Stimulated activated naive B cell treated with anti-CD40 and anti-IgM and Interleukin-4, amounts not matched to agents 10 μg/mL and 1 μg/mL and 100 μg/mL, for 72 hours (primary cell): ENCODE results near the gene KRTAP5-8.
"Not testable (repeated sequence)": the region's sequence is repeated elsewhere in the genome, so short reads cannot be mapped to it uniquely, and the experiment has no call there.

Source experiments
- ATAC-seq, 2 donors: fragments of 150-1000 bp; cut with Tn5 transposase; replicated peaks; 2 replicates each; pipeline ENCODE4 v1.10.0; 2021; ENCODE audit warnings: moderate library complexity in 1 of 2
- DNase-seq: peaks from one replicate; pipeline ENCODE4 v3.0.0; 2021
- H3K27ac Mint-ChIP-seq: one replicate; pipeline ENCODE4 v1.8.0; 2022; ENCODE audit warnings: mild to moderate bottlenecking, mixed read lengths
- H3K27me3 Mint-ChIP-seq, 2 donors: one replicate each; pipeline ENCODE4 v1.8.0; 2022; ENCODE audit warnings: mixed read lengths in 2 of 2
- H3K36me3 Mint-ChIP-seq, 2 donors: one replicate each; pipeline ENCODE4 v1.8.0; 2022; ENCODE audit warnings: mixed read lengths in 2 of 2, mild to moderate bottlenecking in 1 of 2
- H3K4me1 Mint-ChIP-seq, 2 donors: one replicate each; pipeline ENCODE4 v1.8.0; 2022; ENCODE audit warnings: mixed read lengths in 2 of 2, mild to moderate bottlenecking in 1 of 2
- H3K4me3 Mint-ChIP-seq, 2 donors: one replicate each; pipeline ENCODE4 v1.8.0; 2022; ENCODE audit warnings: mild to moderate bottlenecking in 2 of 2, mixed read lengths in 2 of 2, moderate library complexity in 1 of 2
- H3K9me3 Mint-ChIP-seq, 2 donors: one replicate each; pipeline ENCODE4 v1.8.0; 2022; ENCODE audit warnings: mixed read lengths in 2 of 2, mild to moderate bottlenecking in 1 of 2

KRTAP5-8 gene

DNA sequence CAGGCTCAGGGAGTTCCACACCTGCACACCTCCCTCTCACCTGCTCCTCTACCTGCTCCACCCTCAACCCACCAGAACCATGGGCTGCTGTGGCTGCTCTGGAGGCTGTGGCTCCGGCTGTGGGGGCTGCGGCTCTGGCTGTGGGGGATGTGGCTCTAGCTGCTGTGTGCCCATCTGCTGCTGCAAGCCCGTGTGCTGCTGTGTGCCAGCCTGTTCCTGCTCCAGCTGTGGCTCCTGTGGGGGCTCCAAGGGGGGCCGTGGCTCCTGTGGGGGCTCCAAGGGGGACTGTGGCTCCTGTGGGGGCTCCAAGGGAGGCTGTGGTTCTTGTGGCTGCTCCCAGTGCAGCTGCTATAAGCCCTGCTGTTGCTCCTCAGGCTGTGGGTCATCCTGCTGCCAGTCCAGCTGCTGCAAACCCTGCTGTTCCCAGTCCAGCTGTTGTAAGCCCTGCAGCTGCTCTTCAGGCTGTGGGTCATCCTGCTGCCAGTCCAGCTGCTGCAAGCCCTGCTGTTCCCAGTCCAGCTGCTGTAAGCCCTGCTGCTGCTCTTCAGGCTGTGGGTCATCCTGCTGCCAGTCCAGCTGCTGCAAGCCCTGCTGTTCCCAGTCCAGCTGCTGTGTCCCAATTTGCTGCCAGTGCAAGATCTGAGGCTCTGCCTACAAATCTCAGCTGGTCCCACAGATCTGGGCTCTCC, at the start of gene KRTAP5-8:
KRTAP5-8 (plus strand) TSS at position 49 of the 689 bp plus-strand sequence; CDS start at position 80, 31 bp downstream.
- H3K27me3 Mint-ChIP-seq, DNase-seq, ATAC-seq, H3K27ac Mint-ChIP-seq, H3K4me3 Mint-ChIP-seq, H3K4me1 Mint-ChIP-seq: not testable (repeated sequence)
- H3K36me3 Mint-ChIP-seq = peaks cover 7 to 14% of the 10 kb centered on the region in 2 donors
- H3K9me3 Mint-ChIP-seq = peaks cover 6 to 11% of the 10 kb centered on the region in 2 donors

- peak in 1 of 2 donors; percentile 15 for ATAC-seq
Measured at GRCh38 chr11:71488681-71489270, 49.0 kb upstream of the KRTAP5-8 start.

DNA sequence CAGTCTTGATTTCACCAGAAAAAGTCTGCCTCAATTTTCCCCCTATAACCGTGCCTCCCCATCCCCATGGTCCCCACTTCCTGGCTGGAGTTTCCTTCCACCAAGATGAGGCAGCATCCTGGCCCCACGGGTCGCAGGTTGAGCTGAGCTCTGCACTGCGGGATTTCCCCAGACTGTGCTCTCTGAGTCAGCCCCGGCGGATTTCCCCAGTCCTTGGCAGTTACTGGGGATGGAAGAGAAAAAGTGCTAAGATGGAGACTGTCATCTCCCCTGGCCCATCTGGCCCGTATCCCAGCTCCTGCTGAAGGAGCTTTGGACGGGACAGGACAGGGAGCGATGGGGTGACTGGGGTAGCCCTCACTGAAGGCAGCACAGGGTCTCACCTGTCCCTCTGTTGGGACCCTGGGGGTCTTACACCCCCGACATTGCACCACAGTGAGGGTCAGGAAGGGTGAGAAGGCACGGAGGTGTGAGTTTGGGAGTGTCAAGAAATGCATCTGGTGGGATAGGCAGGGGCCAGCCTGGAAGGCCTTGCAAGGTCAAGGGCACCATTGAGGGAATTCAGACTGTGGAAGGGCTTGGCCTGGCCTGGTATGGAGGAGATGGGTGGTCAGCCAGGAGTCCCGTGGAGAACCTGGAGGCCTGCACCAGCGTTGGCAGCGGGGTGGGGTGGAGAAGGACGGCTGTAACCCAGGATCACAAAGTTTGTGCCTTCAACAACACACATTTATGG, 48.3 kb upstream of the KRTAP5-8 start:
- H3K9me3 Mint-ChIP-seq = no peaks in the 10 kb centered on the region
- H3K4me3 Mint-ChIP-seq = no peak overlapping the region
- ATAC-seq (peak; percentile 79 to 97), DNase-seq (peak; percentile 49)
- peak overlapping the region; percentile 86 for H3K27ac Mint-ChIP-seq
- no peaks in the 10 kb centered on the region for H3K27me3 Mint-ChIP-seq
- H3K36me3 Mint-ChIP-seq = peaks cover 66 to 85% of the 10 kb centered on the region in 2 donors
- H3K4me1 Mint-ChIP-seq = peaks cover 17 to 18% of the 10 kb centered on the region in 2 donors

More at GRCh38 chr11:71488681-71489270, 49.0 kb upstream of the KRTAP5-8 start:
- DNase-seq = no peak
- Mint-ChIP-seq H3K9me3 (no peaks in the 10 kb centered on the region), H3K27me3 (no peaks in the 10 kb centered on the region), H3K4me1 (peaks cover 17 to 18% of the 10 kb centered on the region in 2 donors), H3K36me3 (peaks cover 68 to 86% of the 10 kb centered on the region in 2 donors), H3K4me3 (no peak overlapping the region), H3K27ac (peak overlapping the region; percentile 83)

DNA sequence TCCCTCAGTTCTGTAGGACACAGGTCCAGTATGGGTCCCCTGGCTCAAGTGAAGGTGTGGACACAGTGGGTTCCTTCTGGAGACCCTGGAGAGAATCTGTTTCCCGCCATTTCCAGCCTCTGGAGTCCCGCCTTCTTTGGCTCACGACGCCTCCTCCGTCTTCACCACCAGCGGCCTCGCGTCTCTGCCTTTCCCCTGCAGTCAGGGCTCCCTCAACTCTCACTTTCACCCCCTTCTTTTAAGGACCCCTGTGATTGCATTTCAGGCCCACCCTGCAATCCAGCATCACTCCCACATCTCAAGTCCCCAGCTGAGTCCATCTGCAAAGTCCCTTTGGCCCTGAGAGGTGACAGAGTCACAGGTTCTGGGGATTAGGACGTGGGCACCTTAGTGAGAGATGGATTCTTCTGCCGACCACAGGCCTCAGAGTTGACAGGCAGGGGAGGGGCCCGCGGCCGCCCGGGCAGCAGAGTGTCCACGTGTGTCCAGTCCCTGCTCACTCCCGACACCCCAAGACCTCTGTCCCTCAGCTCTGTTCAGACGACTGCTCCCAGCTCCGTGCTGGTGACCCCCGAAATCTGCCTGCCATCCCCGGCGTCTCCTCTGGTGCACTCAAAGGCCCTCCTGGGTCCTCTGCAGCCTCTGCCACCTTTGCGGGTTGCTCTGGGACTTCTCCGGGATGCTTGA, 47.6 kb upstream of the KRTAP5-8 start:
- H3K36me3 Mint-ChIP-seq = peaks cover 68 to 85% of the 10 kb centered on the region in 2 donors
- no peak overlapping the region for H3K4me3 Mint-ChIP-seq
- ATAC-seq (no peak), DNase-seq (no peak)
- H3K27me3 Mint-ChIP-seq = no peaks in the 10 kb centered on the region
- H3K9me3 Mint-ChIP-seq = no peaks in the 10 kb centered on the region
- H3K27ac Mint-ChIP-seq = no peak overlapping the region
- H3K4me1 Mint-ChIP-seq = peaks cover 17 to 20% of the 10 kb centered on the region in 2 donors

GRCh38 chr11:71490731-71491390, 47.0 kb upstream of the KRTAP5-8 start:
- no peak for DNase-seq
- Mint-ChIP-seq H3K9me3 (no peaks in the 10 kb centered on the region), H3K4me1 (peaks cover 17 to 20% of the 10 kb centered on the region in 2 donors), H3K4me3 (no peak overlapping the region), H3K36me3 (peaks cover 68 to 85% of the 10 kb centered on the region in 2 donors), H3K27me3 (no peaks in the 10 kb centered on the region), H3K27ac (no peak overlapping the region)
- ATAC-seq = no peak

DNA sequence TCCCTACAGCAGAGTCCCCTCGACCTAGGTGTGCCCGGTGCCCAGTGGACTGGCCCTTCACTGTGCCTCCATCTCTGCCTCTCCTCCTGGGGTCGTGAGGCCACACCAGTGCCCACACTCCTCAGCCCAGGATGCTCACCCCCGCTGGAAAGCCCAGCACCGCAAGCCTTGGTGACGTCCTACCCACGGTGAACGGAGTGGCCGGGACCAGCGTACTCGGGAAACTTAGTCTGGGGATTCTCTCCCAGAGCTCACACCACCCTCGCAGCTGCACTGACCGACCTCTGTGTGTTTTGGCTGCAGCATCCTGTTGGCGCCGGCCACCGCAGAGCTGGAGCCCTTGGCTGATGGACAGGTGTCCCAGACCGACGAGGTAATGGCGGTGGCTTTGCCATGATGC, 46.3 kb upstream of the KRTAP5-8 start:
- Mint-ChIP-seq H3K27ac (no peak overlapping the region), H3K27me3 (no peaks in the 10 kb centered on the region), H3K36me3 (peaks cover 66 to 85% of the 10 kb centered on the region in 2 donors), H3K9me3 (no peaks in the 10 kb centered on the region), H3K4me3 (no peak overlapping the region), H3K4me1 (peaks cover 17 to 18% of the 10 kb centered on the region in 2 donors)
- ATAC-seq (no peak), DNase-seq (no peak)

GRCh38 chr11:71491940-71492339, 45.9 kb upstream of the KRTAP5-8 start:
- Mint-ChIP-seq H3K4me3 (no peak overlapping the region), H3K4me1 (peaks cover 17 to 18% of the 10 kb centered on the region in 2 donors), H3K27me3 (no peaks in the 10 kb centered on the region), H3K9me3 (no peaks in the 10 kb centered on the region), H3K36me3 (peaks cover 70 to 86% of the 10 kb centered on the region in 2 donors), H3K27ac (no peak overlapping the region)
- ATAC-seq = no peak
- no peak for DNase-seq

DNA sequence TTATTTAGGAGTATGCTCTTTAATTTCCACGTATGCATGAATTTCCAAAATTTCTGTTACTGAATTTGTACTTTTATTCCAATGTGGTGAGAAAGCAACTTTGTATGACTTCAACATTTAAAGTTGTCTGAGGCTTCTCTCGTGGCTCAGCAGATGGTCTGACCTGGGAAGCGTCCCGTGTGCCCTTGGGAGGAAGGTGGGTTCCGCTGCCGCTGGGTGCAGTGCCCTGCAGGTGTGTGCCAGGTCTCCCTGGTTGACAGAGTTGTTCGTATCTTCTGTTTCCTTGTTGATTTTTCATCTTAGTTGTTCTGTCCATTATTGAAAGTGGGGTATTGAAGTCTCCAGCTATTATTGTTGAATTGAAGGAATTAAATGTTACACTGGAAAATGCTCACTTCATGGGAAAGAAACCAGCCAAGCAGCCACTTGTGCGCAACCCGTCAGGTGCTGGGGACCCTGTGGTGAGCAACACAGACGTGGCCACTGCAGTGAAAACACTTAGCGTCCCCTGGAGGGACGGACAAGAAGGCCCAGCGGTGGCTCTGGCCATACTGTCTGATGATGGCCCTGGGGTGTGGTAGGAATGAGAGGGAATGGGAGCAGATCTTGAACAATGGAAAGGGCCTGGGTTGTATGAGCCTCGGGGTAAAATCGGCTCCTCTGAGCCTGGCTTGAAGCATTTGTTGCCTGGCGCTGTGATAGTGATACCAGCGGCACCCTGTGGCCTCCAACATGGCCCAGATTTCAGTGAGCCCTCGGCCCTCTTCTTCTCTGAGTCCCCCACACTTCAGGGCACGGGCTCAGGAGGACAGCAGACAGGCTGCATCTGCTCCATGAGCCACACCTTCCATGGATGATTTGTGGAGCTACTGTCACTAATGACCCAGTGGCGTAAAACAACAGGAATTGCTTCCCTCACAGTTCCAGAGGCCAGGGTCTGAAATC, 42.3 kb upstream of the KRTAP5-8 start:
- no peaks in the 10 kb centered on the region for H3K27me3 Mint-ChIP-seq
- ATAC-seq = no peak
- peaks cover 71 to 85% of the 10 kb centered on the region in 2 donors for H3K36me3 Mint-ChIP-seq
- DNase-seq = no peak
- H3K4me3 Mint-ChIP-seq = no peak overlapping the region
- H3K9me3 Mint-ChIP-seq = no peaks in the 10 kb centered on the region
- peaks cover 0 to 4% of the 10 kb centered on the region in 2 donors for H3K4me1 Mint-ChIP-seq
- no peak overlapping the region for H3K27ac Mint-ChIP-seq

GRCh38 chr11:71496421-71496820, 41.4 kb upstream of the KRTAP5-8 start:
- Mint-ChIP-seq H3K27me3 (no peaks in the 10 kb centered on the region), H3K27ac (peak overlapping the region; percentile 79), H3K36me3 (peaks cover 67 to 85% of the 10 kb centered on the region in 2 donors)

DNA sequence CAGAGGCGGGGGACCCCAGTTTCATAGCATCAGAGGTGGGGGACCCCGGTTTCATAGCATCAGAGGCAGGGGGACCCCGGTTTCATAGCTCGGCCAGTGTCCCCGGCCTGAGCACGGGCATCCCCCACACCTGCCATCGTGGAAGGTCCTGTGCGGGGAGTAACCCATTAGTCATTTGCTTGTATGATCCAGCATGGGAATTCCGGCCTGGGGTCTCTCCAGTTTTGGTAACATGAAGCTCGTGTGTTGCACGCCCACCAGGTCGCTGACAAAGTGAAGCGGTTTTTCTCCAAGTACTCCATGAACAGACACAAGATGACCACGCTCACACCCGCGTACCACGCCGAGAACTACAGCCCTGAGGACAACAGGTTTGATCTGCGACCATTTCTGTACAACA, 39.7 kb upstream of the KRTAP5-8 start:
- H3K27ac Mint-ChIP-seq = no peak overlapping the region
- H3K4me3 Mint-ChIP-seq = no peak overlapping the region
- no peaks in the 10 kb centered on the region for H3K9me3 Mint-ChIP-seq
- no peaks in the 10 kb centered on the region for H3K27me3 Mint-ChIP-seq
- H3K4me1 Mint-ChIP-seq = peaks cover 0 to 2% of the 10 kb centered on the region in 2 donors
- DNase-seq = no peak
- ATAC-seq = no peak
- H3K36me3 Mint-ChIP-seq = peaks cover 67 to 88% of the 10 kb centered on the region in 2 donors

More at GRCh38 chr11:71496421-71496820, 41.4 kb upstream of the KRTAP5-8 start:
- Mint-ChIP-seq H3K4me1 (peaks cover 0 to 4% of the 10 kb centered on the region in 2 donors), H3K4me3 (no peak overlapping the region), H3K9me3 (no peaks in the 10 kb centered on the region)
- DNase-seq (no peak), ATAC-seq (no peak)

- H3K9me3 Mint-ChIP-seq = no peaks in the 10 kb centered on the region
- no peak for ATAC-seq
- no peak for DNase-seq
- no peaks in the 10 kb centered on the region for H3K27me3 Mint-ChIP-seq
- H3K4me1 Mint-ChIP-seq = peaks cover 0 to 2% of the 10 kb centered on the region in 2 donors
- H3K36me3 Mint-ChIP-seq = peaks cover 72 to 93% of the 10 kb centered on the region in 2 donors
- no peak overlapping the region for H3K27ac Mint-ChIP-seq
- H3K4me3 Mint-ChIP-seq = no peak overlapping the region
Measured at GRCh38 chr11:71499125-71499524, 38.7 kb upstream of the KRTAP5-8 start.

- no peak for ATAC-seq
Measured at GRCh38 chr11:71499546-71499945, 38.3 kb upstream of the KRTAP5-8 start.

GRCh38 chr11:71500601-71501021, 37.2 kb upstream of the KRTAP5-8 start:
- peaks cover 3 to 7% of the 10 kb centered on the region in 2 donors for H3K4me1 Mint-ChIP-seq
- DNase-seq (no peak), ATAC-seq (no peak)
- peaks cover 67 to 87% of the 10 kb centered on the region in 2 donors for H3K36me3 Mint-ChIP-seq
- no peak overlapping the region for H3K4me3 Mint-ChIP-seq
- peaks cover 0 to 3% of the 10 kb centered on the region in 2 donors for H3K9me3 Mint-ChIP-seq
- H3K27me3 Mint-ChIP-seq = no peaks in the 10 kb centered on the region
- H3K27ac Mint-ChIP-seq = peak overlapping the region; percentile 37

More at GRCh38 chr11:71499546-71499945, 38.3 kb upstream of the KRTAP5-8 start:
- no peak for DNase-seq
- Mint-ChIP-seq H3K36me3 (peaks cover 72 to 92% of the 10 kb centered on the region in 2 donors), H3K4me1 (peaks cover 3 to 4% of the 10 kb centered on the region in 2 donors), H3K4me3 (no peak overlapping the region), H3K27ac (no peak overlapping the region), H3K9me3 (peaks cover 0 to 1% of the 10 kb centered on the region in 2 donors), H3K27me3 (no peaks in the 10 kb centered on the region)
